ENCODE measurements around the gene GLRX.

DNA sequence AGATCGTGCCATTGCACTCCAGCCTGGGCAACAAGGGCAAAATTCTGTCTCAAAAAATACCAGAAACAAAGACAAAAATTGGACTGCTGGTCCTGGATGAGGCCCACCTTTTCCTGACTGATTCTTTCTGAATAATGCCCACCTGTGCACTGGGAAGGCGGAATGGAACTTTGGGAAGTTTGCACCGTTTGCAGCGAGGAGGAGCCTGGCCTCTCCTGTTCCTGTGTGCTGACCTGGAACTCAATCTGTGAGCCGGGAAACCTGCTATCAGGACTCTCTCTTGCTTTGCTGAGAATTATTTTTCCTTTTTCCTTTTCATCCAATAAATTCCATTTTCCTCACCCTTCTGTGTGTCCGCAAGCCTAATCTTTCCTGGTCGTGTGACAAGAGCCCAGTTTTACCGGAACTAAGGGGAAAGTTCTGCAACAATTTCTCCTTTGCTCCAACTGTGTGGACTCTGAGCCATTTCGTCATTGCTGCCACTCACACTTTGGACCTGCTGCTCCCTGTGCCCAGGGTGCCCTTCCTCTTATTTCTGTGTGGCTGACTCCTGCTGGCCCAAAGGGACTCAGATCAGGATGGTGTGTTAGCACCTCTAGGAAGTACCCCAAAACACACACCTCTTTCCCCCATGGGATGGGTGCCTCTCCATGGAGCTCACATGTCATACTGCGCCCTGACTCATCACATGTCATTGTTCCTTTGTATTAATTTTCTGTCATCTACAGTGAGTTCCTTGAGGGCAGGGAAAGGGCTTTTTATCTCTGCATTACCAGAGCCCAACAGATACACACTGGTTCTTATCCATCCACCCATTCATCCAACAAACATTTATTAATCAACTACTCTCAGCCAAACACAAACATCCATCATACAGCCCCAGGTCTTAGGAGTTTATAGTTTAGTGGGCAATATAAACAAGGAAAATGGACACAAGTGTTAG, 4.7 kb upstream of the GLRX start:
- no peak for TF ChIP-seq POLR2A (IDR thresholded peaks at IDR 0.05)
- no peak for TF ChIP-seq CTCF (IDR thresholded peaks at IDR 0.05)
- no peak for TF ChIP-seq POLR2AphosphoS5 (IDR thresholded peaks at IDR 0.05; ENCODE audit: insufficient read depth in 1 of 2, low read depth in 1 of 2)

Data from vagina (tissue), 2 donors.